Retina (tissue), 1 donor: Measurements from ENCODE around the gene LIG1.
"Not testable (repeated sequence)": the region's sequence is repeated elsewhere in the genome, so short reads cannot be mapped to it uniquely, and the experiment has no call there.

Experiments
- DNase-seq: peaks from one replicate; pipeline ENCODE4 v3.0.0-alpha.2; 2016

Gene LIG1

GRCh38 chr19:48120505-48120904 lies 49.6 kb downstream of the LIG1 start:
- DNase-seq = no peak

DNA sequence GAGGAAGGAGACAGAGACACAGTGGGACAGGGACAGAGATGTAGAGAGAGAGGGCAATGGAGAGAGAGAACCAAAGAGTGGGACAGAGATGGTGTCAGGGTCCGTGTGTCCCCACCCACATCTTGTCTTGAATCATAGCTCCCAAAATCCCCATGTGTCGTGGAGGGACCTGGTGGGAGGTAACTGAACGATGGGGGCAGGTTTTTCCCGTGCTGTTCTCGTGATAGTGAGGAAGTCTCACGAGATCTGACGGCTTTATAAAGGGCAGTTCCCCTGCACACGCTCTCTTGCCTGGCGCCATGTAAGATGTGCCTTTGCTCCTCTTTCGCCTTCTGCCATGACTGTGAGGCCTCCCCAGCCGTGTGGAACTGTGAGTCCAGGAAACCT lies 52.0 kb downstream of the LIG1 start:
- DNase-seq = no peak

DNA sequence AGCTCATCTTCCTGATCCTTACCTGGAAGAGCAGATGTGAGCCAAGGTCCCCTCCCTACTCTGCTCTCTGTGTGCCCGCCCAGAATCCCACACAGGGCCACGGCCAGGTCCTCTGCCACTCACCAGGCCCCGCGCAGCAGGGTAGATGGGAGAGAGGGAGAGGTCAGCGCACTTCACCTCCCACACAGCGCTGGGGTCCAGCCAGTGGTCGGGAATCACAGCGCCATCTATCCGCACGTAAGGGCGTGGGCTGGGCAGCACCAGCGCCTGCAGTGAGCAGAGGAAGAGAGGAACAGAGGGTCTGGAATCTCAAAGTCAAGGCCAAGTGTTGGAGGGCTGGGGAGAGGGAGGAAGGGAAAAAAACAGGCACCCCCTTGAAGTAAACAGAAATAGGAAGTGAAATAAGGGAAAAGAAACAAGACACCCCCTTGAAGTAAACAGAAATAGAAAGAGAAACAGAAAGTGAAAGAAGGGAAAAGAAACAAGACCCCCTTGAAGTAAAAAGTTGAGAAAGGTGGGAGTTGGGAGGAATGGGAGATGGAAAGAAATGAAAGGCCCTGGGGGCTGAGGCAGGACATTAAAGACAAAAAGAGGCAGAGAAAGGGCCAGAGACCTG lies 52.5 kb downstream of the LIG1 start:
- no peak for DNase-seq

- DNase-seq = no peak
Measured at GRCh38 chr19:48113190-48113917, 56.8 kb downstream of the LIG1 start.

DNA sequence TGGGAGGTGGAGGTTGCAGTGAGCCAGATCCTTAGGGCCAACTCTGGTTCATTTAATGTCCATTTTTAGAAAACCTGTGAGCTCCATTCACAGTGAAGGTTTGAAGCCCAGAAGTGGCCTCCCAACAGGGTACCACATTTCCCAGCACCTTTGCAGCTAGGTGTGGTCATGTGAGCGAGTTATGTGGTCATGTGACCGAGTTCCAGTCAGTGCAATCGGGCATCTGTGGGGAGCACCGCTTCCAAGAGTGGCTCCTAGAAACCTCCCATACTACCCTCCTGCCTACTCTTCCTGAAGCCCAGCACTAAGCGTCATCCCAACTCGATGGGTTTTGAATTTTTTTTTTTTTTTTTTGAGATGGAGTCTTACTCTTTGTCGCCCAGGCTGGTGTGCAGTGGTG lies 58.9 kb downstream of the LIG1 start:
- no peak for DNase-seq

DNA sequence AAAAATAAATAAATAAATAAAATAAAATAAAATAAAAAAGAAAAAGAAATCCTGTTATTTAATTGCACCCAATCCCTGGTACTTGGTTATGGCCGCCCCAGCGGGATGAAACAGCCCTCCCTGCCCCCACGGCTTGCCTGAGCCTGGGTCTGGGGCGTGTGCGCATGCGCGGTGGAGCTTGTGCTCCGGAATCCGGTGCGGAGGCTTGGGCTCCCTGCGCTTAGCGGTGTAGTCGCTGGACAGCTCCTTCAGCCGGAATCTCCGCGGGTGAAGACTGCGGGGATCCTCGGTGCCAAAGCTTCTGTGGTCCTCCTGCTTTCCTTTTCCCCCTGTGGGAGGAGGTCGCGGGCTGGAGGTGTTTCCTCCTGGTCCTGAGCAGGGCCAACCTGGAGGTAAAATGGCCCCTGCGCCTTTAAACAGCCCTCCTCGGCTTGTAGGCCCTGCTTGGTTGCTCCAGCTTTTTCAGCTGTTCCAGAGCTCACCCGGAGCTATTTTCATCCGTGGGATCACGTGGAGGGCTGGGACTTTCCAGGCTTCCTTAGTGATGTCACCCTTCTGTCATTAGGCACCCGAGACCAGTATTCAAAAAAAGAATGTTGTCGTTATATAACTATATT lies 59.7 kb downstream of the LIG1 start, which contains the start of gene PLA2G4C:
TSS of gene PLA2G4C (minus strand) at position 468 of the 617 bp plus-strand sequence. CDS start 4,288 bp downstream, outside the sequence.
- peak; percentile 97 for DNase-seq

DNA sequence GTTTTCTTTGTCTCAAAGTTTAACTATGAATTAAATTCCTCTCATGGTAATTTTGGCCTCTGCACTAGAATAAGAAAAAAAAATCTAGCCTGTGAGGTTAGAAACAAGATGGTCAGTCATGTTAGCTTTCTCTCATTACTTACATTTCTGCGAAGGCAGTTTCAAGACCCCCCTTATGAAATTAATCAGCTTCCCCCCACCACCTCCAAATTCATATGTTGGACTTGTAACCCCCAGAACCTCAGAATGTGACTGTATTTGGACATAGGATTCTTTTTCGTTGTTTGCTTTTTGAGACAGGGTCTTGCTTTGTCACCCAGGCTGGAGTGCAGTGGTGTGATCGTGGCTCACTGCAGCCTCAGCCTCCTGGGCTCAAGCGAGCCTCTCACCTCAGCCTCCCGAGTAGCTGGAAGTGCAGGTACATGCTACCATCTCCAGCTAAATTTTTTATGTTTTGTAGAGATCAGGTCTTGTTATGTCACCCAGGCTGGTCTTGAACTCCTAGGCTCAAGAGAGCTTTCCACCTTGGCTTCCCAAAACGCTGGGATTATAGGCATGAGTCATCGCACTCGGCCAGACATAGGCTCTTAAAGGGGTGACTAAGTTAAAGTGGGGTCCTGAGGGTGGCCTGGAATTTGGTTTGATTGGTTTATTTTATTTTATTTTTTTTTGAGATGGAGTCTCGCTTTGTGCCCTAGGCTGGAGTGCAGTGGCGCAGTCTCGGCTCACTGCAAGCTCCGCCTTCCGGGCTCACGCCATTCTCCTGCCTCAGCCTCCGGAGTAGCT lies 61.0 kb downstream of the LIG1 start:
- no peak for DNase-seq

- no peak for DNase-seq
Measured at GRCh38 chr19:48103922-48104321, 66.2 kb downstream of the LIG1 start.

DNA sequence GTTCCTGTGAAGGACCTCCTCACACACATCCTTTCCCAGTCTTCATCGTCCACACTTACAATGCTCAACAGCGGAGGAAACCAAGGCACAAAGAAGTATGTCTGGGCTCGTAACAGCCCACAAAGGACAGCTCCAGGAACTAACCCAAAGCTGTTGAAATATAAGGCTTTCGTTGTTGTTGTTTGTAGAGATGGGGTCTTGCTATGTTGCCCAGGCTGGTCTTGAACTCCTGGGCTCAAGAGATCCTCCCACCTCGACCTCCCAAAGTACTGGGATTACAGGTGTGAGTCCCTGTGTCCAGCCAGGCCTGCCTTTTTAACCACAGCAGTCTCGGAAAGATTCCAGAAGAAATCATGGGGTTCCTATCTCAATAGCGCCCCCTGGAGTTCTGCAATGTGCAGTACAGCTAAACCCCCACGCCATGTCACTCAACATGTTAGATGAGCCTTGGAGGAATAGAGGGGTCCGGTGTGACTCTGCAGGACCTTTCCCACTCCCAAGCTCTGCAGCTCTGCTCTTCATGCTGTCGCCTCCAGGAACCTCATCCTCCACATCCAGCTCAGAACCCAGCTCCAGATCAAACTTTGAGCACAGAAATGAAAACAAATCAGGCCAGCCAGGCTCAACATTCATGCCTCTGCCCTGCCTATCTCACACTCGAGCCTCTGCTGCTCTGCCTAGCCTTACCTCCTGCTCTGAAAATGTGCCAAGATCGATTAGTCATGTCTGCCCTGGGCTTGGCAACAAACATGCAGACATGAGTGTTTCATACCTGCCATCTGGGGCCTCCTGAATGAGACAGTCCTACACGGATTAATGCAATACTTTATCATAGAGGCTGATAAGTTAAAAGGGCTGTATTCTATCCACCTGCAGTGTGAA lies 67.0 kb downstream of the LIG1 start:
- DNase-seq = peak; percentile 46

- no peak for DNase-seq
Measured at GRCh38 chr19:48095612-48096175, 74.5 kb downstream of the LIG1 start.

GRCh38 chr19:48094855-48095203 lies 75.3 kb downstream of the LIG1 start:
- no peak for DNase-seq

DNA sequence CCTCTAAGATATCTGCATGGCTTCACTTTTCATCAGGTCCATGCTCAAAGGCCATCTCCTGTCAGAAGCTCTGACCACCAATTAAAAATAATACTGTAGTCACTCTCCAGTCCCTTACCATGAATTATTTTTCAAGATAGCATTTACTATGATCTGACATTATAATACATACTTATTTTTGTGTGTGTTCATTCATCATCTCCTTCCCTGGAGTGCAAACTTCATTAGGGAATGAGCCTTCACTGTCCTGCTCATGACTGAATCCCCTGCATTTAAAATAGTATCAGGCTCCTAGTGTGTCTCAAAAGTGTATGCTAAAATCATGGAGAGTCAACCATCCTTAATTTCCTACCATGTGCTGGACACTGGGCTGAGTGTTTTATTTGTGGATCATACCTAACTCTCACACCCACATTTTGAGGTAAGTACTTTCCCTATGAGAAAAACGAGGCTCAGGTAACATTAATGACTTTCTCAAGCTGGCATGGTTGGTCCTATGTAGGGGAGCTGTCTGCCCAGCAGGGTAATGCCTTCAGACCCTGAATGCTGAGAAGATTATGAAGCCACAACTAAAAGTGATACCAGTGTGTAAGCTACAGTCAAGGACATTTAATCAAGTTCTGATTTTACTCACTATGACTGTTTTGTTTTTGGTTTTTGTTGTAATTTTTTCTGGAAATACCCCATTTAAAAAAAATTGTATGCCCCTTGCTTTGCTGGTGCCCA lies 75.9 kb downstream of the LIG1 start:
- DNase-seq = no peak

- DNase-seq = not testable (repeated sequence)
Measured at GRCh38 chr19:48091111-48091718, 78.9 kb downstream of the LIG1 start.

GRCh38 chr19:48090281-48090802 lies 79.8 kb downstream of the LIG1 start:
- DNase-seq = no peak

GRCh38 chr19:48088991-48089390 lies 81.2 kb downstream of the LIG1 start:
- not testable (repeated sequence) for DNase-seq

GRCh38 chr19:48085904-48086864 lies 84.0 kb downstream of the LIG1 start:
- no peak for DNase-seq

- no peak for DNase-seq
Measured at GRCh38 chr19:48085076-48085475, 85.1 kb downstream of the LIG1 start.

- no peak for DNase-seq
Measured at GRCh38 chr19:48081106-48081505, 89.0 kb downstream of the LIG1 start.

- DNase-seq = not testable (repeated sequence)
Measured at GRCh38 chr19:48070177-48070769, 99.9 kb downstream of the LIG1 start.
